SK-N-MC (cell line): ENCODE results near the gene MGAT5.

Experiments
- EZH2 ChIP-seq: fragments of 200-600 bp; sonication (generic); IDR thresholded peaks from one replicate; pipeline ENCODE4 v1.6.1; 2017; ENCODE audit warnings: antibody characterized with exemption
- POLR2AphosphoS5 ChIP-seq: IDR thresholded peaks from 2 replicates; pipeline ENCODE4 v1.6.1; 2012; ENCODE audit warnings: mild to moderate bottlenecking, low read depth, low read length, borderline replicate concordance

DNA sequence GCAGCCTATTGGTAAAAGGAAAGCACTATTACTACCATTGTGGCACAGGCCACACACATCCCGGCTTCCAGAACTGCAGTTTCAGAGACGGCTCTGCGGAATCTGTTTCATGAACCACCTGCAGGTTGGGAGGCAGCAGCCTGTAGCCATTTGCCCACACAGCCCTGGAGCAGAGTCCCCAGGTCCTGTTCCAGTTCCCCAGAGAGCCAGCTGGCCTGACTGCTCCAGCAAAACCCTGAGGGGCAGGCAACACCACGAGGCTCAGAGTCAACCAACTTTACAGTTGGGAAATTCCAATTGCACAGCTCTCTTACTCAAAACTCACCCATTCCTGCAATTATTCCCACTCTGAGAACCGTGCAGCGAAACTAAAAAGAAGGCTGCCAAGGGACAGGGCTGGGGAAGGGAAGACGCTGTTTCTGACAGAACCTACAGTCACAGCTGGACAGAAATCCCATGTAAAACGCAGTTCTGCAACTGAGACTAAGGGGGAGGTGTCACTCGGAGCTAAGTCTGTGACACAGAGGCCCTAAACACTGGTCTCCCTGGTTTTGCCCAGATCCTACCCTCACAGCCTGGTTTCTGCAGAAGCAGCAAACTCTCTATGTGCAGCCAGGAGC is 245.5 kb downstream of the MGAT5 start:
- no peak for TF ChIP-seq POLR2AphosphoS5
- TF ChIP-seq EZH2 = no peak
